HG02763 (cell line): ENCODE measurements around the gene OR10P1.

ENCODE experiments used
- ATAC-seq: cut with Tn5 transposase; IDR thresholded peaks from one replicate; pipeline ENCODE4 v1.9.1; 2021; ENCODE audit warnings: mild to moderate bottlenecking, moderate library complexity; ENCODE audit not compliant: unreplicated experiment

Gene OR10P1

GRCh38 chr12:55682087-55682796 is 45.5 kb downstream of the OR10P1 start:
- ATAC-seq = no peak

DNA sequence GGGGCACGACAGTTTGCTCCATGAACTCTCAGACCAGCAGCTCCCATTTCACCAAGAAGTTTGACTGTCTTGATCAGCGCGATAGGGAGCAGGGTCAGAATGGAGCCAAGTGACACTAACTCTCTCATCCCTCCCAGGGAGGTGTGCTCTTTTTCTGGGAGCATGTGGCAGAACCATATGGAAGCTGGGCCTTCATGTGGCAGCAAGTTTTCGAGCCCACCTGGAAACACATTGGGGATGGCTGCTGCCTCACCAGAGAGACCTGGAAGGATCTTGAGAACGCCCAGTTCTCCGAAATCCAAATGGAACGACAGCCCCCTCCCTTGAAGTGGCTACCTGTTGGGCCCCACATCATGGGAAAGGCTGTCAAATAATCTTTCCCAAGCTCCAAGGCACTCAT is 47.0 kb downstream of the OR10P1 start:
- no peak for ATAC-seq

DNA sequence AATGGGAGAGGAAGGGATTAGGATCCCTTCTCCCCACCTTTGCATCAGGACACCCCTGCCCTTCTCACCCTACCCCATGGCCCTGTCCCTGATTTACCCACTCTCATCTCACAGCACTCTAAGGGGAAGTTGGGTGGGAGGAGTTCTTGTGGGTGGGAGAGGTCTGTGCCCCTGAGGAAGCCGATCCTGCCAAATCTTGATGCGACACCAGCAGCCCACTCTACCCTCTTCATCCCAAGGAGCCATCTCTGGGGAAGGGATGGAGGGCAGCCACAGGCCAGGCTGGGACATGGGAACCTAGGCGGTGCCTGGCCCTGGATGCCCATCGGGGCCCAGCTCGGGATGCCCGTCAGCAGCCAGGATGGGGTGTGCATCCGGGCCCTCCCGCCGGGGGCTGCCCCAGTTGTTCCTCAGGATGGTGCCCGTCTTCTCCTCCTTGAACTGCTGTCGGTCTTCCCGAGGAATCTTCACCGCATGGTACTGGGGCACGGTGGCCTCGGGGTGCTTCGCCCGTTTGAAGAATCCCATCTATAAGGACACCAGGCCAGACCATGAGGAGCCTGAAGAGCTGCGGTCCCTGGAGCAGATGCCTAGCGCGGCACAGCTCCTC is 48.2 kb downstream of the OR10P1 start:
- no peak for ATAC-seq

DNA sequence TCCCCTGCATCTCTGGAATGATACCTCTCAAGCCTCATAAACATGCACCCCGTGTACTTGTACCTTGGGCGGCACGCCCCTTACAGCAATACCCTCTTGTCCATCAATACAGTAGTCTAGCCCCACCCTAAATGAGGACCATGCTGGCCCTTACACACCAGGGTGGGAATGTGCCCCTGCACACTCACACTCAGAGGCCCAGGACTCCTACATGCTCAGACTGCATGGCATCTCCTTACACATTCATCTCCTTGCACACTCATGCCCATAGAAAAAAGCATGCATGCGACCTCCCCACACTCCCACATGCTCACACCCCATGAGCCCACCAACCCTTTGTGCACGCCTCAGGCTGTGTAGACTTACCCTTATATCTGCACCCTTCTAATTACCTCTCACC is 49.0 kb downstream of the OR10P1 start:
- ATAC-seq = no peak

- ATAC-seq = no peak
Measured at GRCh38 chr12:55686366-55687010, 49.8 kb downstream of the OR10P1 start.
